Measurements from ENCODE around the gene CSAG2.
"Not testable (repeated sequence)": the region's sequence is repeated elsewhere in the genome, so short reads cannot be mapped to it uniquely, and the experiment has no call there.

The CSAG2 gene

GRCh38 chrX:152709173-152709572, at the start of gene CSAG2:
CSAG2 (minus strand) TSS chrX:152709273; CDS start chrX:152709112, 161 bp downstream.
- in situ Hi-C loops (cut with MboI; ENCODE audit: low sequenced_read_pairs, unreplicated experiment); DNase-seq (ENCODE audit: low spot score): not testable (repeated sequence)

- in situ Hi-C loops (cut with MboI; ENCODE audit: low sequenced_read_pairs, unreplicated experiment); DNase-seq (ENCODE audit: low spot score): not testable (repeated sequence)
Measured at GRCh38 chrX:152754871-152755270, 45.8 kb upstream of the CSAG2 start.

GRCh38 chrX:152753686-152754650, 44.9 kb upstream of the CSAG2 start, which contains the start of gene MAGEA2:
MAGEA2 (minus strand) TSS chrX:152753842; CDS start chrX:152751363, 2,479 bp downstream.
- in situ Hi-C loops (cut with MboI; ENCODE audit: low sequenced_read_pairs, unreplicated experiment); DNase-seq (ENCODE audit: low spot score): not testable (repeated sequence)

- no peak for TF ChIP-seq CTCF (IDR thresholded peaks at IDR 0.05; ENCODE audit: borderline replicate concordance, control extremely low read depth, extremely low read depth, insufficient read depth, missing control alignments)
- DNase-seq (ENCODE audit: low spot score): no peak
- in situ Hi-C loops (cut with MboI; ENCODE audit: low sequenced_read_pairs, unreplicated experiment): no loop called here
Measured at GRCh38 chrX:152738560-152738959, 29.5 kb upstream of the CSAG2 start.

GRCh38 chrX:152736528-152736927, 27.5 kb upstream of the CSAG2 start:
- DNase-seq (ENCODE audit: low spot score); in situ Hi-C loops (cut with MboI; ENCODE audit: low sequenced_read_pairs, unreplicated experiment): not testable (repeated sequence)

GRCh38 chrX:152735860-152736511, 26.9 kb upstream of the CSAG2 start:
- DNase-seq (ENCODE audit: low spot score): no peak
- TF ChIP-seq CTCF (IDR thresholded peaks at IDR 0.05; ENCODE audit: borderline replicate concordance, control extremely low read depth, extremely low read depth, insufficient read depth, missing control alignments): no peak
- in situ Hi-C loops (cut with MboI; ENCODE audit: low sequenced_read_pairs, unreplicated experiment): no loop called here

- in situ Hi-C loops (cut with MboI; ENCODE audit: low sequenced_read_pairs, unreplicated experiment): no loop called here
- DNase-seq (ENCODE audit: low spot score): no peak
- TF ChIP-seq CTCF (IDR thresholded peaks at IDR 0.05; ENCODE audit: borderline replicate concordance, control extremely low read depth, extremely low read depth, insufficient read depth, missing control alignments): no peak
Measured at GRCh38 chrX:152735101-152735500, 26.0 kb upstream of the CSAG2 start.

GRCh38 chrX:152734143-152734858, 25.2 kb upstream of the CSAG2 start:
- DNase-seq (ENCODE audit: low spot score); in situ Hi-C loops (cut with MboI; ENCODE audit: low sequenced_read_pairs, unreplicated experiment): not testable (repeated sequence)
